Activated T-cell treated with anti-CD3 and anti-CD28 coated beads, Interleukin-2, amount 50 U/mL, for 4 hours (primary cell): ENCODE measurements around the gene SLC38A2. TPM values are rescaled to one million over a fixed set of nuclear protein-coding genes. Genes with fewer than 3 reads are reported as not detected.

Experiments
- total RNA-seq, 3 donors: library from RNA; stranded (reverse); gene quantifications; one replicate each; pipeline ENCODE4 v1.2.1, GENCODE V29; 2021

Gene SLC38A2
- total RNA-seq, 3 donors from 2014 or later, result 164 to 214 (median 175) TPM

Other genes with a start within 250 kb of the SLC38A2 start
- gene SLC38A1, start 103.7 kb downstream of the SLC38A2 start, total RNA-seq, result 100 to 1,000 TPM; 251 to 257 (median 254) TPM